ENCODE results near the gene TNRC18. TPM values are rescaled to one million over a fixed set of nuclear protein-coding genes. Genes with fewer than 3 reads are reported as not detected.
"Not testable (repeated sequence)": the region's sequence is repeated elsewhere in the genome, so short reads cannot be mapped to it uniquely, and the experiment has no call there.

Gene TNRC18
- total RNA-seq, 2 donors from 2014 or later: 182 to 244 TPM

- Histone ChIP-seq H3K4me1 (ENCODE audit: control insufficient read depth in 1 of 2, low read depth in 2 of 2) (no peaks in the 10 kb centered on the region), H3K9me3 (no peaks in the 10 kb centered on the region), H3K4me3 (no peak overlapping the region), H3K36me3 (peaks cover 50% of the 10 kb centered on the region), H3K27me3 (replicated peaks; ENCODE audit: insufficient read depth) (no peaks in the 10 kb centered on the region), H3K27ac (no peak overlapping the region)
- TF ChIP-seq CTCF (IDR thresholded peaks at IDR 0.05): no peak
- DNase-seq (ENCODE audit: low spot score): no peak
- no peak for ATAC-seq (ENCODE audit: insufficient number of reproducible peaks, low FRiP score, low read depth)
Measured at GRCh38 chr7:5330288-5330687, 93.3 kb downstream of the TNRC18 start.

GRCh38 chr7:5324961-5325360 is 98.7 kb downstream of the TNRC18 start:
- H3K4me3 ChIP-seq: no peak overlapping the region
- ATAC-seq (ENCODE audit: insufficient number of reproducible peaks, low FRiP score, low read depth) (no peak), DNase-seq (ENCODE audit: low spot score) (no peak)
- no peak for TF ChIP-seq CTCF (IDR thresholded peaks at IDR 0.05)
- H3K36me3 ChIP-seq: peaks cover 56% of the 10 kb centered on the region
- no peaks in the 10 kb centered on the region for H3K4me1 ChIP-seq (ENCODE audit: control insufficient read depth in 1 of 2, low read depth in 2 of 2)
- no peak overlapping the region for H3K27ac ChIP-seq
- no peaks in the 10 kb centered on the region for H3K9me3 ChIP-seq
- no peaks in the 10 kb centered on the region for H3K27me3 ChIP-seq (replicated peaks; ENCODE audit: insufficient read depth)

GRCh38 chr7:5323800-5324781 is 99.5 kb downstream of the TNRC18 start:
- H3K27ac ChIP-seq, H3K9me3 ChIP-seq: not testable (repeated sequence)

GRCh38 chr7:5322621-5323410 is 100.8 kb downstream of the TNRC18 start:
- H3K27me3 ChIP-seq (replicated peaks; ENCODE audit: insufficient read depth): no peaks in the 10 kb centered on the region
- H3K9me3 ChIP-seq: peaks cover 8% of the 10 kb centered on the region
- ATAC-seq (ENCODE audit: insufficient number of reproducible peaks, low FRiP score, low read depth): no peak
- H3K36me3 ChIP-seq: peaks cover 66% of the 10 kb centered on the region
- no peak for DNase-seq (ENCODE audit: low spot score)
- no peak overlapping the region for H3K27ac ChIP-seq
- H3K4me3 ChIP-seq: no peak overlapping the region
- no peaks in the 10 kb centered on the region for H3K4me1 ChIP-seq (ENCODE audit: control insufficient read depth in 1 of 2, low read depth in 2 of 2)
- TF ChIP-seq CTCF (IDR thresholded peaks at IDR 0.05): no peak

More at GRCh38 chr7:5323800-5324781, 99.5 kb downstream of the TNRC18 start:
- not testable (repeated sequence) for H3K27me3 ChIP-seq (replicated peaks; ENCODE audit: insufficient read depth); DNase-seq (ENCODE audit: low spot score); H3K4me1 ChIP-seq (ENCODE audit: control insufficient read depth in 1 of 2, low read depth in 2 of 2); H3K4me3 ChIP-seq; ATAC-seq (ENCODE audit: insufficient number of reproducible peaks, low FRiP score, low read depth)
- H3K36me3 ChIP-seq: peaks cover 59% of the 10 kb centered on the region

GRCh38 chr7:5320802-5321396 is 102.7 kb downstream of the TNRC18 start:
- no peaks in the 10 kb centered on the region for H3K4me1 ChIP-seq (ENCODE audit: control insufficient read depth in 1 of 2, low read depth in 2 of 2)
- H3K36me3 ChIP-seq: peaks cover 74% of the 10 kb centered on the region
- DNase-seq (ENCODE audit: low spot score): no peak
- H3K27ac ChIP-seq: no peak overlapping the region
- no peaks in the 10 kb centered on the region for H3K27me3 ChIP-seq (replicated peaks; ENCODE audit: insufficient read depth)
- H3K4me3 ChIP-seq: no peak overlapping the region
- TF ChIP-seq CTCF (IDR thresholded peaks at IDR 0.05): no peak
- peaks cover 8% of the 10 kb centered on the region for H3K9me3 ChIP-seq
- ATAC-seq (ENCODE audit: insufficient number of reproducible peaks, low FRiP score, low read depth): no peak

All from thoracic aorta (tissue), 2 donors.